GM19193 (cell line): ENCODE data around the gene DDR2.

ENCODE experiments used
- POLR2A ChIP-seq: IDR thresholded peaks from 4 replicates; pipeline ENCODE4 v1.6.1; 2011; ENCODE audit not compliant: insufficient read depth, insufficient read length; ENCODE audit errors: extremely low read depth

The DDR2 gene

GRCh38 chr1:162697140-162697895, 65.1 kb downstream of the DDR2 start:
- TF ChIP-seq POLR2A: no peak

- no peak for TF ChIP-seq POLR2A
Measured at GRCh38 chr1:162699366-162699765, 67.1 kb downstream of the DDR2 start.

GRCh38 chr1:162700131-162700530, 67.9 kb downstream of the DDR2 start:
- TF ChIP-seq POLR2A: no peak

GRCh38 chr1:162701286-162701685, 69.0 kb downstream of the DDR2 start:
- no peak for TF ChIP-seq POLR2A

- no peak for TF ChIP-seq POLR2A
Measured at GRCh38 chr1:162702628-162703027, 70.4 kb downstream of the DDR2 start.

GRCh38 chr1:162703708-162704107, 71.4 kb downstream of the DDR2 start:
- TF ChIP-seq POLR2A: no peak

GRCh38 chr1:162704673-162705424, 72.6 kb downstream of the DDR2 start:
- TF ChIP-seq POLR2A: no peak

- no peak for TF ChIP-seq POLR2A
Measured at GRCh38 chr1:162706003-162706402, 73.7 kb downstream of the DDR2 start.

GRCh38 chr1:162706606-162707005, 74.3 kb downstream of the DDR2 start:
- no peak for TF ChIP-seq POLR2A

- TF ChIP-seq POLR2A: no peak
Measured at GRCh38 chr1:162708286-162708685, 76.0 kb downstream of the DDR2 start.

GRCh38 chr1:162709132-162709860, 77.0 kb downstream of the DDR2 start:
- TF ChIP-seq POLR2A: no peak

GRCh38 chr1:162709870-162710269, 77.6 kb downstream of the DDR2 start:
- no peak for TF ChIP-seq POLR2A

GRCh38 chr1:162710345-162710744, 78.1 kb downstream of the DDR2 start:
- no peak for TF ChIP-seq POLR2A

GRCh38 chr1:162710780-162711465, 78.7 kb downstream of the DDR2 start:
- no peak for TF ChIP-seq POLR2A
